Measurements from ENCODE around the gene GPC2.
"Not testable (repeated sequence)": the region's sequence is repeated elsewhere in the genome, so short reads cannot be mapped to it uniquely, and the experiment has no call there.

- not testable (repeated sequence) for TF ChIP-seq POLR2A (IDR thresholded peaks at IDR 0.05; ENCODE audit: low read length); SREBF2 (IDR thresholded peaks at IDR 0.05)
These were observed 37.2 kb upstream of the GPC2 start for GRCh38 chr7:100214356-100214755.
